SU-DHL-6 (cell line): Measurements from ENCODE around the gene LRP11.

Experiments used
- H2AFZ ChIP-seq: fragments of 200-600 bp; sonication (generic); 2 replicates; pipeline ENCODE4 v1.6.1; 2014; ENCODE audit warnings: low read depth, mild to moderate bottlenecking, moderate library complexity, mixed read lengths, antibody characterized with exemption, low read length; ENCODE audit not compliant: severe bottlenecking
- H3F3A ChIP-seq: fragments of 200-600 bp; shearing (Covaris generic); 2 replicates; pipeline ENCODE4 v1.6.0; 2016; ENCODE audit warnings: antibody characterized with exemption, mild to moderate bottlenecking; ENCODE audit not compliant: insufficient read depth
- H3K27ac ChIP-seq: fragments of 200-600 bp; sonication (generic); 2 replicates; pipeline ENCODE4 v1.5.1; 2016; ENCODE audit warnings: low read depth, mild to moderate bottlenecking, low read length, moderate library complexity, mixed read lengths
- H3K27me3 ChIP-seq: fragments of 200-600 bp; sonication (generic), shearing (Covaris generic); 2 replicates; pipeline ENCODE4 v1.6.0; 2014; ENCODE audit warnings: mild to moderate bottlenecking, low read length
- H3K36me3 ChIP-seq: fragments of 200-600 bp; sonication (generic); 2 replicates; pipeline ENCODE4 v1.6.1; 2014; ENCODE audit warnings: mild to moderate bottlenecking, low read length, mixed read lengths
- H3K4me2 ChIP-seq: fragments of 300-600, 200-600 bp; shearing (Covaris generic), sonication (generic); 2 replicates; pipeline ENCODE4 v1.6.0; 2014; ENCODE audit warnings: low read length, low read depth, mild to moderate bottlenecking; ENCODE audit not compliant: poor library complexity, severe bottlenecking
- H3K4me3 ChIP-seq: fragments of 200-600 bp; sonication (generic); 2 replicates; pipeline ENCODE4 v1.5.1; 2014; ENCODE audit warnings: antibody characterized with exemption, low read length, mild to moderate bottlenecking, mixed read lengths; ENCODE audit not compliant: insufficient read depth, poor library complexity, severe bottlenecking
- H3K79me2 ChIP-seq: fragments of 200-600 bp; sonication (generic); 2 replicates; pipeline ENCODE4 v1.6.1; 2014; ENCODE audit warnings: mild to moderate bottlenecking, low read length, moderate library complexity; ENCODE audit not compliant: insufficient read depth
- H3K9ac ChIP-seq: fragments of 200-600 bp; sonication (generic); 2 replicates; pipeline ENCODE4 v1.7.0; 2014; ENCODE audit warnings: mild to moderate bottlenecking, low read length
- H3K9me2 ChIP-seq: fragments of 200-600 bp; sonication (generic); replicated peaks from 2 replicates; pipeline ENCODE4 v1.6.1; 2014; ENCODE audit warnings: low read length; ENCODE audit not compliant: insufficient read depth
- H3K9me3 ChIP-seq: fragments of 200-600 bp; sonication (generic); 2 replicates; pipeline ENCODE4 v1.6.1; 2014; ENCODE audit warnings: low read length, mixed read lengths; ENCODE audit not compliant: insufficient read depth
- H4K20me1 ChIP-seq: fragments of 200-600 bp; sonication (generic); 2 replicates; pipeline ENCODE4 v1.6.1; 2014; ENCODE audit warnings: low read depth, mild to moderate bottlenecking, antibody characterized with exemption, low read length, moderate library complexity, mixed read lengths
- EZH2phosphoT487 ChIP-seq: fragments of 200-600 bp; sonication (generic), shearing (Covaris generic); conservative IDR thresholded peaks from 2 replicates; pipeline ENCODE4 v1.6.1; 2018; ENCODE audit warnings: mild to moderate bottlenecking, antibody characterized with exemption, low read length, moderate library complexity, mixed read lengths
- TF ChIP-seq, protein P1 (sequence below): fragments of 200-600 bp; sonication (generic); IDR thresholded peaks from one replicate; pipeline ENCODE4 v1.5.1; 2017; ENCODE audit warnings: antibody characterized with exemption, mild to moderate bottlenecking, low read length, moderate library complexity; ENCODE audit not compliant: insufficient read depth, poor library complexity, severe bottlenecking

LRP11 gene

DNA sequence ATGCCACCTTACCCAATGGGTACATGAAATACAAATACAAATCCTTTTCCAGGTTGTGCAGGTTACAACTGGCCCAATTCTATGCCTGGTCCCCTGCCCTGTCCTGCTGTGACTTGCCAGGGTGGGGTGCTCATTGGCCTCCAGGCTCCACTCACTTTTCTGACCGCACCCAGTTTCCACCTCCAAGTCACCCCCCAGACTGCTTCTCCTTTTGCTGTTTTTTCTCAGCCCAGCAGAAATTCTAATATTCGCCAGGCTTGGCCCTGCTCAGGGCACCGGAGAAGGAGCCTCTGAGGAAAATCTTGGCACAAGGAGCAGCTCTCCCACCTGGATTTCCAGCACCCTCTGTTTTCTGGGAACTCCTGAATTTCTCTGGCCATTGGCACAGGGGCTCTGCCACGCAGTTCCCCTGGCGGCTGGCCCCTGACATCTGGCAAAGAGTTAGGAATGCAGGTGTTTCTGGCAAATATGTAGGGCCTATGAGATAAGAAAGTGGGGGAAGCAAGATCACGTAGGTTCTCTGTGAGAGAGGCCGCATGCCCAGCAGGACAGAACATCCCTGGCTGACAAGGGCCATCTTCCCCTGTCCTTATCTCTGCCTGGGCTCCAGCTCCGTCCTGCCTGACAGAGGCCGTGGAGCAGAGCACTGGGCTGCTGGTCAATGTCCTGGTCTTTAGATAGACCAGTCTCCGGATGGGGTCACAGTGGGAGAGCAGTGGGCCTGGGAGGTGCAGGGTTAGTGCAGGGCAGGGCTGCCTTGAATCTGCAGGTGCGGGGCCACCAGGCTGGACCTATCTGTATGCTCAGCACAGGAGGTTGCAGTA, 36.7 kb upstream of the LRP11 start:
- TF ChIP-seq, protein P1, sequence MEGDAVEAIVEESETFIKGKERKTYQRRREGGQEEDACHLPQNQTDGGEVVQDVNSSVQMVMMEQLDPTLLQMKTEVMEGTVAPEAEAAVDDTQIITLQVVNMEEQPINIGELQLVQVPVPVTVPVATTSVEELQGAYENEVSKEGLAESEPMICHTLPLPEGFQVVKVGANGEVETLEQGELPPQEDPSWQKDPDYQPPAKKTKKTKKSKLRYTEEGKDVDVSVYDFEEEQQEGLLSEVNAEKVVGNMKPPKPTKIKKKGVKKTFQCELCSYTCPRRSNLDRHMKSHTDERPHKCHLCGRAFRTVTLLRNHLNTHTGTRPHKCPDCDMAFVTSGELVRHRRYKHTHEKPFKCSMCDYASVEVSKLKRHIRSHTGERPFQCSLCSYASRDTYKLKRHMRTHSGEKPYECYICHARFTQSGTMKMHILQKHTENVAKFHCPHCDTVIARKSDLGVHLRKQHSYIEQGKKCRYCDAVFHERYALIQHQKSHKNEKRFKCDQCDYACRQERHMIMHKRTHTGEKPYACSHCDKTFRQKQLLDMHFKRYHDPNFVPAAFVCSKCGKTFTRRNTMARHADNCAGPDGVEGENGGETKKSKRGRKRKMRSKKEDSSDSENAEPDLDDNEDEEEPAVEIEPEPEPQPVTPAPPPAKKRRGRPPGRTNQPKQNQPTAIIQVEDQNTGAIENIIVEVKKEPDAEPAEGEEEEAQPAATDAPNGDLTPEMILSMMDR, result no peak
- no peak for TF ChIP-seq EZH2phosphoT487
- Histone ChIP-seq H3K36me3 (no peaks in the 10 kb centered on the region), H3K79me2 (no peaks in the 10 kb centered on the region), H3K4me2 (no peak overlapping the region), H3K9me3 (no peaks in the 10 kb centered on the region), H3K4me3 (no peak overlapping the region), H2AFZ (no peak overlapping the region), H3F3A (no peaks in the 10 kb centered on the region), H3K27me3 (no peaks in the 10 kb centered on the region), H3K9ac (no peak overlapping the region), H3K9me2 (no peaks in the 10 kb centered on the region), H3K27ac (no peak overlapping the region), H4K20me1 (no peaks in the 10 kb centered on the region)

DNA sequence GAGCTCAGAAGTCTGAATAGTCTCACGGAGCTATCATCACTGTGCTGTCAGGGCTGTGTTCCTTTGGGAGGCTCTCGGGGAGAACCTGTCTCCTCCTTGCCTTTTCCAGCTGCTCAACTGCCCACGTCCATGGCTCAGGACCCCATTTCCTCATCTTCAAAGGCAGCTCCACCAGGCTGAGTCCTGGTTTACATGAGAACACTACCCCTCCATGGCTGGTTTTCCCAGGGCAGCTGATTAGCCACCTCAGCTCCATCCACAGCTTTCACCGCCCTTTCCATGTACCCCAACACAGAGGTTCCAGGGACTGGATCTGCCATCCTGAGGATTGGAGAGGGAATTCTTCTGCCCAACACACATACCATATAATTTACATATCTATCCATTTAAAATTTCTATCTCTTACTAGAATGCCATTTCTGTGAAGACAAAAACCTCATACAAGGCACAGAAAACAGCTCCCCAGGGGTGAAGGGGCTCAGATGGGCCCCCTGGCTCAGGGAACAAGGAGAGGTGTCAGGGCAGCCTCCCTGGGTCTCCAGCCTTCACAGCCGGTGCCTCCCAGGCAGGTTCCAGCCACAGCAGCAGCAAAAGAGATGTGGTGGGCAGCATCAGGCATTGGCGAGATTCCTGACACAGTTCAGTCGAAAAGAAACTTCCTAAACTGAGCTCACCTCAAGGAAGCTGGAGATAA, 35.9 kb upstream of the LRP11 start:
- Histone ChIP-seq H3K9ac (no peak overlapping the region), H3K9me3 (no peaks in the 10 kb centered on the region), H3K79me2 (no peaks in the 10 kb centered on the region), H3K27ac (no peak overlapping the region), H3K4me2 (no peak overlapping the region), H4K20me1 (no peaks in the 10 kb centered on the region), H3K27me3 (no peaks in the 10 kb centered on the region), H3K36me3 (no peaks in the 10 kb centered on the region), H3F3A (no peaks in the 10 kb centered on the region), H3K4me3 (no peak overlapping the region), H2AFZ (no peak overlapping the region), H3K9me2 (no peaks in the 10 kb centered on the region)
- TF ChIP-seq, protein P1, result no peak
- TF ChIP-seq EZH2phosphoT487, result no peak

DNA sequence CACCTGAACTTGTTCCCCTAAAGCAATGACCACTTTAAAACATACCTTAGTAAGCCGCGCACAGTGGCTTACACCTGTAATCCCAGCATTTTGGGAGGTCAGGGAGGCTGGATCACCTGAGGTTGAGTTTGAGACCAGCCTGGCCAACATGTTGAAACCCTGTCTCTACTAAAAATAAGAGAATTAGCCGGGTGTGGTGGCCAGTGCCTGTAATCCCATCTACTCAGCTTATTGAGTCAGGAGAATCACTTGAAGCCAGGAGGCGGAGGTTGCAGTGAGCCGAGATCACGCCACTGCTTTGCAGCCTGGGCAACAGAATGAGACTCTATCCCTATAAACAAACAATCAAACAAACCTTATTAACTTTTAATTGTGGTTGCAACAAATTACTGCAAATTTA, 35.3 kb upstream of the LRP11 start:
- H3K27ac ChIP-seq, result no peak overlapping the region
- H3K27me3 ChIP-seq, result no peaks in the 10 kb centered on the region
- H3K9me2 ChIP-seq, result no peaks in the 10 kb centered on the region
- no peaks in the 10 kb centered on the region for H3K36me3 ChIP-seq
- TF ChIP-seq EZH2phosphoT487, result no peak
- TF ChIP-seq, protein P1, result no peak
- no peak overlapping the region for H3K9ac ChIP-seq
- H4K20me1 ChIP-seq, result no peaks in the 10 kb centered on the region
- no peak overlapping the region for H2AFZ ChIP-seq
- H3K4me2 ChIP-seq, result no peak overlapping the region
- no peaks in the 10 kb centered on the region for H3F3A ChIP-seq
- H3K4me3 ChIP-seq, result no peak overlapping the region
- no peaks in the 10 kb centered on the region for H3K9me3 ChIP-seq
- no peaks in the 10 kb centered on the region for H3K79me2 ChIP-seq
